OCI-LY7 (cell line): ENCODE measurements around the gene TMEM119. TPM values are rescaled to one million over a fixed set of nuclear protein-coding genes. Genes with fewer than 3 reads are reported as not detected.

Experiments used
- Bru-seq: library from RNA; stranded (reverse); fragments of 400-500 nt; gene quantifications from one replicate; lab custom pipeline; 2021; lab: Mats Ljungman, UMichigan
- BruChase-seq, 2 experiments: library from RNA; stranded (reverse); fragments of 400-500 nt; gene quantifications; one replicate each; lab custom pipeline; 2021; lab: Mats Ljungman, UMichigan
- BruUV-seq: library from RNA; stranded (reverse); fragments of 400-500 nt; replicated peaks from 2 replicates; lab custom pipeline; 2021; lab: Mats Ljungman, UMichigan
- CTCF ChIA-PET: fragments of 300-600 bp; sonication (Branson Sonifier 250); formaldehyde crosslinking; loops from one replicate; lab custom pipeline; 2022; ENCODE audit warnings: antibody characterized with exemption; ENCODE audit not compliant: unreplicated experiment; lab: Charles Lee
- POLR2A ChIA-PET: fragments of 300-600 bp; sonication (Branson Sonifier 250); formaldehyde crosslinking; loops from one replicate; lab custom pipeline; 2022; ENCODE audit warnings: antibody characterized with exemption; lab: Charles Lee
- DNase-seq: peaks from one replicate; pipeline ENCODE4 v3.0.0-alpha.2; 2015; ENCODE audit warnings: low spot score
- H2AFZ ChIP-seq: fragments of 200-600 bp; sonication (generic), shearing (Covaris generic); 2 replicates; pipeline ENCODE4 v1.6.1; 2014; ENCODE audit warnings: mild to moderate bottlenecking, antibody characterized with exemption, low read length, moderate library complexity
- H3K27ac ChIP-seq: fragments of 200-600 bp; sonication (generic); 2 replicates; pipeline ENCODE4 v1.5.1; 2014; ENCODE audit warnings: mixed run types, low read depth, mild to moderate bottlenecking, moderate library complexity, low read length, inconsistent platforms; ENCODE audit not compliant: poor library complexity, severe bottlenecking
- H3K36me3 ChIP-seq: fragments of 200-600 bp; sonication (generic); 2 replicates; pipeline ENCODE4 v1.6.1; 2014; ENCODE audit warnings: mild to moderate bottlenecking, antibody characterized with exemption, low read length, moderate library complexity, mixed read lengths; ENCODE audit not compliant: insufficient read depth
- H3K4me1 ChIP-seq: fragments of 200-600 bp; sonication (generic); 2 replicates; pipeline ENCODE4 v1.5.1; 2014; ENCODE audit warnings: mild to moderate bottlenecking, low read length; ENCODE audit not compliant: insufficient read depth, poor library complexity, severe bottlenecking
- H3K4me2 ChIP-seq: fragments of 200-600 bp; sonication (generic); 2 replicates; pipeline ENCODE4 v1.6.1; 2014; ENCODE audit warnings: mild to moderate bottlenecking, low read length
- H3K4me3 ChIP-seq: fragments of 200-600 bp; sonication (generic); 2 replicates; pipeline ENCODE4 v1.5.1; 2014; ENCODE audit warnings: mild to moderate bottlenecking, low read depth, low read length; ENCODE audit not compliant: poor library complexity, severe bottlenecking
- H3K79me2 ChIP-seq: fragments of 200-600 bp; sonication (generic); 2 replicates; pipeline ENCODE4 v1.6.1; 2016; ENCODE audit warnings: low read depth, mild to moderate bottlenecking, low read length, moderate library complexity, mixed read lengths; ENCODE audit not compliant: insufficient read depth
- H3K9me2 ChIP-seq: fragments of 200-600 bp; sonication (generic); 2 replicates; pipeline ENCODE4 v1.6.1; 2016; ENCODE audit warnings: mild to moderate bottlenecking, low read length, mixed read lengths; ENCODE audit not compliant: insufficient read depth
- H3K9me3 ChIP-seq: fragments of 200-600 bp; sonication (generic); 2 replicates; pipeline ENCODE4 v1.6.1; 2014; ENCODE audit warnings: mild to moderate bottlenecking, mixed run types, low read length, mixed read lengths
- H4K20me1 ChIP-seq: fragments of 200-600 bp; sonication (generic); 2 replicates; pipeline ENCODE4 v1.6.1; 2014; ENCODE audit warnings: mild to moderate bottlenecking, antibody characterized with exemption, low read length, moderate library complexity, mixed read lengths; ENCODE audit not compliant: insufficient read depth
- CTCF ChIP-seq: fragments of 200-600 bp; sonication (generic); conservative IDR thresholded peaks from 2 replicates; pipeline ENCODE4 v1.5.1; 2014; ENCODE audit warnings: mild to moderate bottlenecking, antibody characterized with exemption, low read length, moderate library complexity, mixed read lengths
- EZH2phosphoT487 ChIP-seq: fragments of 200-600 bp; sonication (generic); IDR thresholded peaks from 2 replicates; pipeline ENCODE4 v1.6.1; 2018; ENCODE audit warnings: low read depth, borderline replicate concordance, mild to moderate bottlenecking, mixed run types, antibody characterized with exemption, low read length, moderate library complexity, mixed read lengths
- intact Hi-C: fragments of 100-400 bp; cut with micrococcal nuclease; formaldehyde crosslinking; loops from one replicate; pipeline ENCODE4 v1.10.0; 2022; ENCODE audit not compliant: unreplicated experiment
- long read RNA-seq: library from polyadenylated mRNA; stranded (forward); transcript quantifications from one replicate; pipeline ENCODE4 v2.0.0, GENCODE V29; 2022
- total RNA-seq, 2 experiments: library from RNA; depleted of rRNA in 1 of 2; stranded (reverse); fragments of >200 nt in 1 of 2; shearing (Covaris generic) in 1 of 2; gene quantifications; 2 replicates each; pipeline ENCODE4 v1.2.3, GENCODE V29; 2014 to 2022

Gene TMEM119, protein sequence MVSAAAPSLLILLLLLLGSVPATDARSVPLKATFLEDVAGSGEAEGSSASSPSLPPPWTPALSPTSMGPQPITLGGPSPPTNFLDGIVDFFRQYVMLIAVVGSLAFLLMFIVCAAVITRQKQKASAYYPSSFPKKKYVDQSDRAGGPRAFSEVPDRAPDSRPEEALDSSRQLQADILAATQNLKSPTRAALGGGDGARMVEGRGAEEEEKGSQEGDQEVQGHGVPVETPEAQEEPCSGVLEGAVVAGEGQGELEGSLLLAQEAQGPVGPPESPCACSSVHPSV
- total RNA-seq (2014; rRNA removed; shearing (Covaris generic)), result not detected in 2 replicates
- total RNA-seq (2022), result not detected in 2 replicates
- percentile 14 among the genes with signal in this experiment for Bru-seq, nascent RNA
- percentile 10 among the genes with signal in this experiment for BruChase-seq, experiment 1, labeled RNA remaining after a 6-hour chase
- percentile 17 among the genes with signal in this experiment for BruChase-seq, experiment 2, labeled RNA remaining after a 2-hour chase
- long read RNA-seq, result 0 reads

- no peaks in the 10 kb centered on the region for H3K4me1 ChIP-seq
- H3K27ac ChIP-seq, result no peak within 1 kb of the TSS
- DNase-seq, result peak; percentile 21
- no peaks in the 10 kb centered on the region for H3K79me2 ChIP-seq
- H3K4me3 ChIP-seq, result no peak within 1 kb of the TSS
- POLR2A ChIA-PET, result interaction anchor here (0.6 to 1.0 kb wide), 2 partner anchors 14 to 30 kb away, joined by 3 to 4 read pairs; no protein-coding TSS in a partner anchor
- no TSS peak for BruUV-seq
- H3K36me3 ChIP-seq, result no peaks in the 10 kb centered on the region
- no peak within 1 kb of the TSS for H2AFZ ChIP-seq
- CTCF ChIA-PET, result interaction anchor here (0.7 kb wide), 1 partner anchor 200 kb away, joined by 10 read pairs; no protein-coding TSS in a partner anchor
- intact Hi-C loops, result no loop called here
- no peaks in the 10 kb centered on the region for H3K9me3 ChIP-seq
- H3K9me2 ChIP-seq, result no peaks in the 10 kb centered on the region
- TF ChIP-seq CTCF, result no peak
- no peak for TF ChIP-seq EZH2phosphoT487
- no peak within 1 kb of the TSS for H3K4me2 ChIP-seq
- no peaks in the 10 kb centered on the region for H4K20me1 ChIP-seq
Observed at GRCh38 chr12:108597559-108598471, at the start of gene TMEM119. TSS of gene TMEM119 (minus strand) at chr12:108598084. CDS start at chr12:108592383, 5,701 bp downstream.

DNA sequence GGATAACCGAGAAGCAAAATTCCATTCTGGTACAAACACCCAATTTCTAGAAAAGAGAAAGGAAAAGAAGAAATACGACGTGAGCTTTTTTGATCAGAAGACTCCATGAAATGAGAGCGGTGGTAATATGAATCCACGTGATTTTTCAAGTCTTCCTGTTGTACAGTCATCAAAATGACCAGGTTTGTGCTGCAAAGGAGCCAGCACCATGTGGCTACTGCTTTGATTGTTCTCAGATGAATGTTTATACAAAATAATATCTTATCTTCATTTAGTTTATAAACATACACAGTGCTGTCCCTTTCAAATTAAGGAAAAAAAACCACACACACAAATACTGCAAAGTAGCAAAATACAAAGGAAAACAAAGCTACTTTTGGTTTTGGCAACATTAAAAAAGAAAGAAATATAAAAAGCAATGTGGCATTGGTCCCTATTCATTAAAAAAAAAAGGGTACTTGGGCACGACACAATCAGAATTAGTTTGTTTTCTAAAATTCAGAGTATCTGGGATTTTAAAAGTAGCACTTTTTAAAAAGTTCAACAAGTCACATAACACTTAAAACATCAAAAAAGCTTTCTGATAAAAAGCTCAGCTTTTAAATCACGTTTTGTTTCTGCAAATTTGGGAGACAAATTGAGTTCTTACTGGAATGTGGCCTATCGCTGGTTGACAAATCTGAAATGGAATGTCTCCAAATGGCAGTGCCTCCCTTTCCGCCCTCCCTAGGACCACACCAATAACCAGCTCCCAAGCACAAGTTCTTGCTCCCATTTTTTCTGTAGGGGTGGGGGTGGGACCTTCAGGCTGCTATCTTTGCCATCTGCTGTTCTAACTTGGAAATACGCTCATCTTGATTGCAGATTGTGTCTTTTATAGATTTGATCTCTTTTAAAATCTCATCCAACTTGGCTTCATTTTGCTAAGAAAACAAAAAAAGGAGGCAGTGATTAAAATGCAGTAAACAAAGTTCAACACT, 49.0 kb upstream of the TMEM119 start:
- Histone ChIP-seq H3K27ac (peak overlapping the region; percentile 31), H3K4me2 (no peak overlapping the region), H4K20me1 (no peaks in the 10 kb centered on the region), H3K9me3 (no peaks in the 10 kb centered on the region), H3K79me2 (peaks cover 16% of the 10 kb centered on the region; the same call in 1 of the 2 replicates), H2AFZ (no peak overlapping the region), H3K9me2 (no peaks in the 10 kb centered on the region), H3K36me3 (peaks cover 87% of the 10 kb centered on the region), H3K4me3 (no peak overlapping the region), H3K4me1 (peaks cover 82% of the 10 kb centered on the region)
- no peak for DNase-seq
- ChIA-PET CTCF (no interaction called here), POLR2A (interaction anchor here (0.6 to 4.1 kb wide), 6 partner anchors 11 to 91 kb away, joined by 3 to 38 read pairs (median 4); no protein-coding TSS in a partner anchor)
- BruUV-seq, result no TSS peak
- peak; percentile 66 for TF ChIP-seq CTCF
- TF ChIP-seq EZH2phosphoT487, result no peak
- intact Hi-C loops, result no loop called here
